ENCODE measurements around the gene CREBRF. TPM values are rescaled to one million over a fixed set of nuclear protein-coding genes. Genes with fewer than 3 reads are reported as not detected.
"Not testable (repeated sequence)": the region's sequence is repeated elsewhere in the genome, so short reads cannot be mapped to it uniquely, and the experiment has no call there.

CREBRF gene
- total RNA-seq, 1 donor from 2014 or later: 36.5 TPM

GRCh38 chr5:173078878-173079277, 22.7 kb downstream of the CREBRF start:
- DNase-seq (ENCODE audit: low spot score): no peak

DNA sequence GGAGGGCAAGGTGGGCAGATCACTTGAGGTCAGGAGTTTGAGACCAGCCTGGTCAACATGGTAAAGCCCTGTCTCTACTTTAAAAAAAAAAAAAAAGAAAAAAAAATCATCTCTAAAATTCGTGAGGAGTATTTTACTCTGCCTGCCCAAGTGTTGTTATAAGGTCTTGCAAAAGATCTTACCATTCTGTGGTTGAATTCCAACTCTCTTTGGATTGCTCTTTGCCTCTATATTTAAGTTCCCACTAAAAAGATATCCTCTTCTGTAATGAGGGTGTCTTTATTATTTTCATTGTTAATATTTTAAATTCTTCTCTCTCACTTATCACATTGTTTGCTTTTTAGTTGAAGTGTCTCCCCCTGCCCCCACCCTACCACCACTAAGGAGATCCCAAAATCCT, 33.4 kb downstream of the CREBRF start:
- DNase-seq (ENCODE audit: low spot score): no peak

GRCh38 chr5:173090639-173091038, 34.5 kb downstream of the CREBRF start:
- no peak for DNase-seq (ENCODE audit: low spot score)

- DNase-seq (ENCODE audit: low spot score): no peak
Observed at GRCh38 chr5:173091981-173092380, 35.8 kb downstream of the CREBRF start.

- no peak for DNase-seq (ENCODE audit: low spot score)
Observed at GRCh38 chr5:173093606-173094005, 37.5 kb downstream of the CREBRF start.

DNA sequence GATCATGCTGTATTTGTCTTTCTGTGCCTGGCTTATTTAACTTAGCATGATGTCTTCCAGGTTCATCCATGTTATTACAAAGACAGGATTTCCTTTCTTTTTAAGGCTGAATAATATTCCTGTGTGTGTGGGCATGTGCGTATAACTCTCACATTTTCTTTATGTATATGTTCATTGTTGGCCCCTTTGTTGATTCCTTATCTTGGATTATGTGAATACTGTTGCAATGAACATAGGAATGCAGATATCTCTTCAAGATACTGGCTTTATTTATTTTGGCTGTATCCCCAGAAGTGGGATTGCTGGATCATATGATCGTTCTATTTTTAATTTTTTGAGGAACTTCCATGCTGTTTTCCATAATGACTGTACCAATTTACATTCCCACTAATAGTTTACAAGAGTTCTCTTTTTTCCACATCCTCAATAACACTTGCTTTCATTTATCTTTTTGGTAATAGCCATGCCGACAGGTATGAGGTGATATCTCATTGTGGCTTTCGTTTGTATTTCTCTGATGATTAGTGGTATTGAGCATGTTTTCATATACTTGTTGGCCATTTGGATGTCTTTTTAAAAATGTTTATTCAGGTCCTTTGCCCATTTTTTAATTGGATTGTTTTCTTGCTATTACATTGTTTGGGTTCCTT, 38.0 kb downstream of the CREBRF start:
- no peak for DNase-seq (ENCODE audit: low spot score)

DNA sequence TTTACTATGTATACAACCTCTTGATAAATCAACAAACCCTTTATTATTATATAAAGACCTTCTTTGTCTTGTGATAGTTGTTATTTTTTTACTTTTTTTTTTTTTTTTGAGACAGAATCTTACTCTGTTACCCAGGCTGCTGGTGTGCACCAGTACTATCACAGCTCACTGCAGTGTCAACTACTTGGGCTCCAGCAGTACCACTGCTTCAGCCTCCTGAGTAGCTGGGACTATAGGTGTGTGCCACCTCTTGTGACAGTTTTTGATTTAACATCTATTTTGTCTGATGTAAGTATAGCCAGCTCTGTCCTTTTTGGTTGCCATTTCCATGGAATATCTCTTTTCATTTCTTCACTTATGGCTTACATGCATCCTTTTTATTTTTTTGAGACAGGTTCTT, 42.6 kb downstream of the CREBRF start:
- no peak for DNase-seq (ENCODE audit: low spot score)

GRCh38 chr5:173099461-173099860, 43.3 kb downstream of the CREBRF start:
- DNase-seq (ENCODE audit: low spot score): no peak

GRCh38 chr5:173101245-173101644, 45.1 kb downstream of the CREBRF start:
- no peak for DNase-seq (ENCODE audit: low spot score)

GRCh38 chr5:173103411-173103810, 47.3 kb downstream of the CREBRF start:
- DNase-seq (ENCODE audit: low spot score): no peak

GRCh38 chr5:173108914-173109313, 52.8 kb downstream of the CREBRF start:
- DNase-seq (ENCODE audit: low spot score): no peak

DNA sequence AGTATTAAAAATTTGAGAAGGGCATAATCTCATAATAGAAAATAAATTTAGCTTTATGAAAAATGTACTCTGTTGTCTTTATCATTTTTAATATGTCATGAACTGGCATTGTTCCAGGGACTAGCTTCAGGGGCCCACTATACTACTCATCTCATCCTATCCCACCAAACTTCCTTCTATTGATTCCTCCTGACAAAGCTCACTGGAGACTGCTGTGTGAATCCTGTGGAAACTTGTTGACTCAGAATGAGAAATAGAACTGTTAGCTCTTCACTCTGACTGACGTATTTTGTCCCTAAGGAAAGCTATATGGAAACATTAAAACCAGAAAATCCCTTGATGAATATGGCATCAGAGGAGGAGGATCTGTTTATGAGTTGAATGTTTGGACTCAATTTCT, 58.4 kb downstream of the CREBRF start:
- no peak for DNase-seq (ENCODE audit: low spot score)

- no peak for DNase-seq (ENCODE audit: low spot score)
Observed at GRCh38 chr5:173119719-173120118, 63.6 kb downstream of the CREBRF start.

GRCh38 chr5:173123416-173123815, 67.3 kb downstream of the CREBRF start:
- no peak for DNase-seq (ENCODE audit: low spot score)

DNA sequence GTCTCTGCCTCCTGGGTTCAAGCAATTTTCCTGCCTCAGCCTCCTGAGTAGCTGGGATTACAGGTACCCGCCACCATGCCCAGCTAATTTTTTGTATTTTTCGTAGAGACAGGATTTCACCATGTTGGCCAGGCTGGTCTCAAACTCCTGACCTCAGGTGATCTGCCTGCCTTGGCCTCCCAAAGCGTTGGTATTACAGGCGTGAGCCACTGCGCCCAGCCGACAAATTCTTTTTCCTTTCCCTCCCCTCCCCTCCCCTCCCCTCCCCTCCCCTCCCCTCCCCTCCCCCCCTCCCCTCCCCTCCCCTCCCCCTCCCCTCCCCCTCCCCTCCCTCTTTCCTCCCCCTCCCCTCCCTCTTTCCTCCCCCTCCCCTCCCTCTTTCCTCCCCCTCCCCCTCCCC, 76.0 kb downstream of the CREBRF start:
- not testable (repeated sequence) for DNase-seq (ENCODE audit: low spot score)

GRCh38 chr5:173138707-173139106, 82.6 kb downstream of the CREBRF start:
- no peak for DNase-seq (ENCODE audit: low spot score)

DNA sequence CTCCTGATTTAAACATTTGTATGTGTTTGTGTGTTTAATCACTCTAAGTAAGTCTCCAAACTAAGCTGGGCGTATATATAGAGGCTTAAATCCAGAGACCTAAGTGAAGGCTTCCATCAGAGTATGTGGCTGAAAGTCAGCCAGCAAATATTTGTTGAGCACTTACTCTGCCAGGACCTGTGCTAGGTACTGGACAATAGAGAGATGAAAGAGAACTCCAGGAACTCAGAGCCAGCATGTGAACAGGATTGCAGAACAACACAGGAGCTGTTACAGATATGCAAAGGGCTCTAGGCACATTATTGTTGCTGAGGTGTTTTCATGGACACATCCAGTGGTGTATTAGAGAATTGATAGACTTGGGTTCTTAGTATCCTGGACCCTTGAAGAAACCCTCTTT, 83.5 kb downstream of the CREBRF start:
- no peak for DNase-seq (ENCODE audit: low spot score)

GRCh38 chr5:173140769-173141168, 84.6 kb downstream of the CREBRF start:
- no peak for DNase-seq (ENCODE audit: low spot score)

GRCh38 chr5:173143567-173143966, 87.4 kb downstream of the CREBRF start:
- DNase-seq (ENCODE audit: low spot score): no peak

DNA sequence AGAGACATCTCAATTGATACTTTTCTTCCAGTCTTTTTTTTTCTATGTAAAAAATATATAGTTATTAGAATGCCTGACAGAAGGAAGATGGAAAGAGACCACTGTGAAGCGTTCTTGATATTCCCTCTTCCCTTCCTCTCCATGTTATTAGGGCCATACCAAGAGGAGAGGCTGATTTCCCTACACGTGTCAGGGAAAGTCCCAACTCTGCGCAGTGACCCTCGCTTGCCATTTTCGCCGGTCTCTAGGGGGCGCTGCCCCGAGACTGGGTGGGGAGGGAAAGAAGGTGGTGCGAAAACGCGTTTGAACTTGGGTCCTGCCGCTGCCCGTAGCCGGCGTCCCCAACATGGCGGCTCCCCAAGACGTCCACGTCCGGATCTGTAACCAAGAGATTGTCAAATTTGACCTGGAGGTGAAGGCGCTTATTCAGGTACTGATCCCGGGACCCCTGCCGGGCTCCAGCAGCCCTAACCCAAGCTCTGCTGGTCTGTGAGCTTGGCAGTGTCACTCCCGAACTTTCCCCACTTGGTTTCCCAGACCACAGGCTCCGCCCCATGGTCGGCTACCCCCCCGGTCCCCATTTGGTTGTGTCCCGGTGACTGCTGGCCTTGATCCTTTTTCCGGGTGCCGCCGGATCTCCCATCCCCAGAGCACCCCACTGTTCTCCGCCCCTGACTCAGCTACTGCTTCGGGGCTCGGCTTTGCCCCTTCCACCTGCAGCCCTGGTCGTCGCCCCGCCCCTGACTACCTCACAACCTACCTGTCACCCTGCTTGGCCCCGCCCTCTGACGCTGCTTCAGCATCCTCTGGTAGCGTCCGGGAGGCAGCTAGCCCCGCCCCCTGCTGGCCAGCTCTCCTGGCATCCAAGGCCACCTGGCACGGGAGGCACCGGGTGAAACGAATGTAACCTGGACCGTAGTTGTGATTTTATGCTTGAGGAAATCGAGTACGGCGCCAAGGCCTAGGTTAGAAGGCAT, 88.3 kb downstream of the CREBRF start, which contains the start of gene BNIP1:
Gene BNIP1 (plus strand): TSS at position 332 of the 977 bp plus-strand sequence. CDS start 15 bp downstream, at position 347.
- peak; percentile 95 for DNase-seq (ENCODE audit: low spot score)

- no peak for DNase-seq (ENCODE audit: low spot score)
Observed at GRCh38 chr5:173148354-173148753, 92.2 kb downstream of the CREBRF start.

DNA sequence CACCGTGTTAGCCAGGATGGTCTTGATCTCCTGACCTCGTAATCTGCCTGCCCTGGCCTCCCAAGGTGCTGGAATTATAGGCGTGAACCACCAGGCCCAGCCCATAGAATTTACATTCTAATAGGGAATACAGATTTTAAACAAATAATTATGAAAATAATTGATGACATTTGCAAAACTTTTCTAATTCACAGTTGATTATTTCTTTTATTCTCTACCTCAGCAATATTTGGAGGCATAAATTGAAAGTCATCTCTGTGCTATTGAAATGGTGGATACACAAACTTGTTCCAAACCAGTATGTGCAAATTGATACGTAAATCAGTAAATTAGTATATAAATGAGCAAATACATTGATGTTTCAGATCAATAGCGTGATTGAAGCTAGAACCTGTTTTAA, 96.4 kb downstream of the CREBRF start:
- DNase-seq (ENCODE audit: low spot score): no peak

- DNase-seq (ENCODE audit: low spot score): no peak
Observed at GRCh38 chr5:173153842-173154241, 97.7 kb downstream of the CREBRF start.
